ENCODE results near the gene HIPK4.

HIPK4 gene

DNA sequence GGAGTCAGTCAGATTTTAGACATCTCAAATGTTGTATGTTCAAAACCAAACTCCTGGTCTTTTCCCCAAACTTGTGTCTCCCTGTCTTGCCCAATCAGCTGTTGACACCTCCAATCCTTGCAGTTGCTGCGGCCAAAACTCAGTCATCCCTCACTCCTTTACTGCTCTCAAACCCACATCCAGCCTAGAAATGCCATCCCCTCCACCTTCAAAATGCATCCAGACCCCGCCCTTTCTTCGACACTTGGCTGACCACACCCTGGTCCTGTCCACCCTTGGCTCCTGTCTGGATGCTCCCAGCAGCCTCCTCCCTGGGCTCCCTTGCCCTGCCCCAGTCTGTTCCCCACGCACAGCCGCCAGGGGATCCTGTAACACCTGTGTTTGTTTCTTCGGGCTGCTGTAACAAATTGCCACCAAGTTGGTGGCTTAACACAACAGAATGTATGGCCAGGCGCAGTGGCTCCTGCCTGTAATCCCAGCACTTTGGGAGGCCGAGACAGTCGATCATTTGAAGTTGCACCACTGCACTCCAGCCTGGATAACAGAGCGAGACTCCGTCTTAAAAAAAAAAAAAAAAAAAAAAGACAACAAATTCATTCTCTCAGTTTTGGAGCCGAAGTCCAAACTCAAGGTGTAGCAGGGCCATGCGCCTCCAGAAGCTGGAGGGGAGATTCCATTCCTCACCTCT, 29.8 kb downstream of the HIPK4 start:
- DNase-seq, result no peak
- no CpG with 5 or more reads among the region's 13 CpGs for WGBS (ENCODE audit: extremely low coverage, insufficient coverage, low lambda C conversion rate)
- H2AK5ac ChIP-seq (ENCODE audit: low read length), result no peak overlapping the region
- H2BK5ac ChIP-seq (ENCODE audit: low read length), result no peak overlapping the region
- H3K4ac ChIP-seq (ENCODE audit: low read depth, low read length), result no peak overlapping the region
- no peak overlapping the region for H2BK120ac ChIP-seq (ENCODE audit: low read depth, low read length)
- H4K5ac ChIP-seq (ENCODE audit: low read length), result no peak overlapping the region
- no peaks in the 10 kb centered on the region for H3K36me3 ChIP-seq (ENCODE audit: control insufficient read depth, insufficient read depth, low read length)
- no peak overlapping the region for H2BK15ac ChIP-seq (replicated peaks; ENCODE audit: low read depth)
- H3K27ac ChIP-seq (ENCODE audit: low read depth, low read length), result no peak overlapping the region
- H3K27me3 ChIP-seq (ENCODE audit: insufficient read depth, low read length, poor library complexity), result no peaks in the 10 kb centered on the region
- H3K4me1 ChIP-seq (ENCODE audit: control insufficient read depth, low read depth, low read length), result no peaks in the 10 kb centered on the region
- no peak overlapping the region for H3K18ac ChIP-seq (ENCODE audit: low read length)
- no peak overlapping the region for H3K4me3 ChIP-seq (ENCODE audit: low read length)
- H3K56ac ChIP-seq (ENCODE audit: low read length), result no peak overlapping the region
- H4K8ac ChIP-seq (ENCODE audit: low read depth, low read length), result no peak overlapping the region
- H3K23ac ChIP-seq (ENCODE audit: low read length), result no peak overlapping the region
- no peak overlapping the region for H3K9ac ChIP-seq (ENCODE audit: low read length)
- no peak overlapping the region for H3K4me2 ChIP-seq (ENCODE audit: low read length)
- H3K79me2 ChIP-seq (ENCODE audit: control insufficient read depth, insufficient read depth, low read length), result no peaks in the 10 kb centered on the region
- no peaks in the 10 kb centered on the region for H3K79me1 ChIP-seq (ENCODE audit: low read length)

DNA sequence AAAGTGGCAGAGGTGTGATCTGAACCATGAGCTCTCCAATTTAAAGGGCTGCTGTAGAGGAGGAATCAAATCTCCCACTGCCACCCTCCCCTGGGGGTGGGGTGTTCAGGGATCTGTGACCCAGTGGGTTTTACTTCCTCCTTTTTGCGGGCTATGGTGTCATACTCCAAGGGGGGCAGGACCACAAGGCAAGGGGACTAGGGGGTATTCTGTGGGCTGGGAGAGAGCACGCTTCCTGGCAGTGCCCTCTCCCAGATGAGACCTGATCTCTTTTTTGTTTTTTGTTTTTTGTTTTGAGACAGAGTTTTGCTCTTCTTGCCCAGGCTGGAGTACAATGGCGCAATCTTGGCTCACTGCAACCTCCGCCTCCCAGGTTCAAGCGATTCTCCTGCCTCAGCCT, 31.2 kb downstream of the HIPK4 start:
- Histone ChIP-seq H3K79me2 (ENCODE audit: control insufficient read depth, insufficient read depth, low read length) (no peaks in the 10 kb centered on the region), H3K36me3 (ENCODE audit: control insufficient read depth, insufficient read depth, low read length) (no peaks in the 10 kb centered on the region), H3K79me1 (ENCODE audit: low read length) (no peaks in the 10 kb centered on the region), H3K27me3 (ENCODE audit: insufficient read depth, low read length, poor library complexity) (no peaks in the 10 kb centered on the region), H3K27ac (ENCODE audit: low read depth, low read length) (no peak overlapping the region), H3K56ac (ENCODE audit: low read length) (no peak overlapping the region), H3K18ac (ENCODE audit: low read length) (no peak overlapping the region), H3K4me2 (ENCODE audit: low read length) (no peak overlapping the region), H2AK5ac (ENCODE audit: low read length) (no peak overlapping the region), H4K5ac (ENCODE audit: low read length) (no peak overlapping the region), H3K4me1 (ENCODE audit: control insufficient read depth, low read depth, low read length) (no peaks in the 10 kb centered on the region), H3K9ac (ENCODE audit: low read length) (no peak overlapping the region), H2BK15ac (replicated peaks; ENCODE audit: low read depth) (no peak overlapping the region), H3K23ac (ENCODE audit: low read length) (no peak overlapping the region), H2BK120ac (ENCODE audit: low read depth, low read length) (no peak overlapping the region), H3K4me3 (ENCODE audit: low read length) (no peak overlapping the region), H4K8ac (ENCODE audit: low read depth, low read length) (no peak overlapping the region), H2BK5ac (ENCODE audit: low read length) (no peak overlapping the region), H3K4ac (ENCODE audit: low read depth, low read length) (no peak overlapping the region)
- no peak for DNase-seq
- no CpG with 5 or more reads among the region's 5 CpGs for WGBS (ENCODE audit: extremely low coverage, insufficient coverage, low lambda C conversion rate)

DNA sequence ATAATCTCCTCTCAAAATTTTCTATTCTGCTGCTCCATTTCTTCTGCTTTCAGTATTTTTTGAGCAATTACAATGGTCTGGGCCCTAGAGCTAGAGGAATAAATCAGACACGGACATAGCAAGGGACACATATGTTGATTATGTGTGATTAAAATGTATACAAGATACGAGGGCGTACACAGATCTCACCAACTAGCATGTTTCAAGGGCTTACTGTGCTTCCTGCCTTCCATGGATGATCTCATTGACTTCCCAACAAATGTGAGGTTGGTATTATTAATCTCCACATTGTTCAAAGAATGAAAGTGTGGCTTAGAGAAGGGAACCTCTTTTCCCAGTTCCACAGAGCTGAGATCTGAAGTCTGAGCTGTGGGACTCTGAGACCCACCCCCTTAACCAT, 32.3 kb downstream of the HIPK4 start:
- Histone ChIP-seq H3K4me1 (ENCODE audit: control insufficient read depth, low read depth, low read length) (no peaks in the 10 kb centered on the region), H4K5ac (ENCODE audit: low read length) (no peak overlapping the region)
- DNase-seq, result no peak

DNA sequence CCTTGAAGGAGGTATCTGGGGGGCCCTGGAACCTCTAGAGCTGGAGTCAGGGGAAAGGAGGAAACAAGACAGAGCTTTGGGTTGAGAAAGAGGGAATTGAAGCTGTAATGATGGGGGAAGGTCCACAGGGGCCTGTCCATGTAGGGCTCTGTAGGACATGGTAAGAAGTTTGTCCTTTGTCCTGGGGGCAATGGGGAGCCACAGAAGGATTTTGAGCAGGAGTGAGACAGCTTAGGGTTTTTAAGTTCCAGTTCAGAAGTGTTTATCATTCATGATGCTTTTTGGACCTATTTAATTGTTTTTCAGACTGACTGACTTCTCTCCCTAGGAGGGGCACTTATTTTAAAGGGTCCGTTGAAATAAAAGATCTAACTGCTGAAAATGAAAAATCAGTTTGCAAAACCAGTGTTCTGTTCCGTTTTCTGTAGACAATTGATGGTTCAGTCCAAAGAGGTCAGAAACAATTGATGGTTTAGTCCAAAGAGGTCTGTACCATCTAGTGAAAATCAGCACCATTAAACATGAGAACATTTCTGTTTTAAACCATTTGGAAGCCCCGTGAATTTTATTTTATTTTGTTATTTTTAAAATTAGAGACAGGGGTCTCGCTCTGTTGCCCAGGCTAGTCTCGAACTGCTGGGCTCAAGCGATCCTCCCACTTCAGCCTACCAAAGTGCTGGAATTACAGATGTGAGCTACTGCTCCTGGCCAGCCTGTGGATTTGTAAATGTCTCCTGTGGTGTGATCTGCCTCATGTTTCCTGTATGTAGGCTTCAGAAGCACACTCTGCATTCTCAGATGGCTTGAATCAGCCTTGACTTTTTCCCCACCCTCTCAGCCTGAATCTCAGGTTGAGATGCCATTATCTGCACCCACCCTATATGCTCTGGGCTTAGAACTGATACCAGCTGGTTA, 33.0 kb downstream of the HIPK4 start:
- no peak overlapping the region for H2BK120ac ChIP-seq (ENCODE audit: low read depth, low read length)
- no peak overlapping the region for H3K9ac ChIP-seq (ENCODE audit: low read length)
- H3K4ac ChIP-seq (ENCODE audit: low read depth, low read length), result no peak overlapping the region
- H3K36me3 ChIP-seq (ENCODE audit: control insufficient read depth, insufficient read depth, low read length), result no peaks in the 10 kb centered on the region
- H2BK15ac ChIP-seq (replicated peaks; ENCODE audit: low read depth), result no peak overlapping the region
- H3K4me3 ChIP-seq (ENCODE audit: low read length), result no peak overlapping the region
- H3K18ac ChIP-seq (ENCODE audit: low read length), result no peak overlapping the region
- no peak overlapping the region for H3K27ac ChIP-seq (ENCODE audit: low read depth, low read length)
- peak; percentile 36 for DNase-seq
- no peaks in the 10 kb centered on the region for H3K4me1 ChIP-seq (ENCODE audit: control insufficient read depth, low read depth, low read length)
- H3K4me2 ChIP-seq (ENCODE audit: low read length), result no peak overlapping the region
- WGBS (ENCODE audit: extremely low coverage, insufficient coverage, low lambda C conversion rate), result no CpG with 5 or more reads among the region's 6 CpGs
- no peak overlapping the region for H3K23ac ChIP-seq (ENCODE audit: low read length)
- H3K79me2 ChIP-seq (ENCODE audit: control insufficient read depth, insufficient read depth, low read length), result no peaks in the 10 kb centered on the region
- no peak overlapping the region for H3K56ac ChIP-seq (ENCODE audit: low read length)
- no peak overlapping the region for H2BK5ac ChIP-seq (ENCODE audit: low read length)
- H4K5ac ChIP-seq (ENCODE audit: low read length), result no peak overlapping the region
- no peaks in the 10 kb centered on the region for H3K79me1 ChIP-seq (ENCODE audit: low read length)
- no peaks in the 10 kb centered on the region for H3K27me3 ChIP-seq (ENCODE audit: insufficient read depth, low read length, poor library complexity)
- H4K8ac ChIP-seq (ENCODE audit: low read depth, low read length), result no peak overlapping the region
- no peak overlapping the region for H2AK5ac ChIP-seq (ENCODE audit: low read length)

More for the DNA sequence above, 32.3 kb downstream of the HIPK4 start:
- Histone ChIP-seq H2BK5ac (ENCODE audit: low read length) (no peak overlapping the region), H4K8ac (ENCODE audit: low read depth, low read length) (no peak overlapping the region), H3K36me3 (ENCODE audit: control insufficient read depth, insufficient read depth, low read length) (no peaks in the 10 kb centered on the region), H3K56ac (ENCODE audit: low read length) (no peak overlapping the region), H3K23ac (ENCODE audit: low read length) (no peak overlapping the region), H3K27me3 (ENCODE audit: insufficient read depth, low read length, poor library complexity) (no peaks in the 10 kb centered on the region), H3K79me2 (ENCODE audit: control insufficient read depth, insufficient read depth, low read length) (no peaks in the 10 kb centered on the region), H2BK15ac (replicated peaks; ENCODE audit: low read depth) (no peak overlapping the region), H2AK5ac (ENCODE audit: low read length) (no peak overlapping the region), H3K18ac (ENCODE audit: low read length) (no peak overlapping the region), H3K4ac (ENCODE audit: low read depth, low read length) (no peak overlapping the region), H3K4me3 (ENCODE audit: low read length) (no peak overlapping the region), H3K79me1 (ENCODE audit: low read length) (no peaks in the 10 kb centered on the region), H3K4me2 (ENCODE audit: low read length) (no peak overlapping the region), H2BK120ac (ENCODE audit: low read depth, low read length) (no peak overlapping the region), H3K9ac (ENCODE audit: low read length) (no peak overlapping the region), H3K27ac (ENCODE audit: low read depth, low read length) (no peak overlapping the region)
- WGBS (ENCODE audit: extremely low coverage, insufficient coverage, low lambda C conversion rate), result no CpG with 5 or more reads among the region's 3 CpGs

DNA sequence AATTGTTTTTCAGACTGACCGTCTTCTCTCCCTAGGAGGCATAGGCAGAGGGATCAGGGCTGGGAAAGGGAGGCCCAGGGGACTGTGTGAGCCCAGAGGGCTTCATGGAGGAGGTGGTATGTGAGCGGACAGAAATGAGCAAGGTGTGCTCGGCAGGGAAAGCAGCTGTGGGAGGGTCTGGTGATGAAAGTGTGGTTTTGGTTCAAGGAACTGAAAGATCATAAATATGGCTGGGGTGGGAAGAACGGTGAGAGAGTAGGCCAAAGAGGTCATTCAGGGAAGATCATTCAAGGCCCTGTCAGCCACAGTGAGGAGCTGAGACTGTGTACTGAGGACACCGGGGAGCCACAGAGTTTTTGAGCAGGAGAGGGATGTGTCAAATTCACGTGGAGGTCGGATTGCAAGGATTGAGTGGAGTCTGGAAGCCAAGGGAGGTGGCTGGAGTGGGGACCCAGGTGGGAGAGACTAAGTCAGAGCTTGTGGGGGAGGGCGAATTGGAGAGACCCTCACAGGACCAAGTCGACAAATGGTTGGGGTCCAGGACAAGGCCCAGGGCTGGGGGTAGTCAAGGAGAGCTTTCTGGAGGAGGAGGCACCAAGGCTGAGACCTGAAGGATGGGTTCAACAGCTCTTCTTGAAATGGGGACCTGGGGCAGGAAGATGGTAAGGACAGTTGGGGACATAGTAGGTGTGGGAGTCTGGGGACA, 33.9 kb downstream of the HIPK4 start:
- Histone ChIP-seq H3K36me3 (ENCODE audit: control insufficient read depth, insufficient read depth, low read length) (no peaks in the 10 kb centered on the region), H4K5ac (ENCODE audit: low read length) (no peak overlapping the region), H2BK120ac (ENCODE audit: low read depth, low read length) (no peak overlapping the region), H3K79me1 (ENCODE audit: low read length) (no peaks in the 10 kb centered on the region), H2BK15ac (replicated peaks; ENCODE audit: low read depth) (no peak overlapping the region), H2BK5ac (ENCODE audit: low read length) (no peak overlapping the region), H3K4ac (ENCODE audit: low read depth, low read length) (no peak overlapping the region), H3K9ac (ENCODE audit: low read length) (no peak overlapping the region), H3K79me2 (ENCODE audit: control insufficient read depth, insufficient read depth, low read length) (no peaks in the 10 kb centered on the region), H3K18ac (ENCODE audit: low read length) (no peak overlapping the region), H3K23ac (ENCODE audit: low read length) (no peak overlapping the region), H3K27ac (ENCODE audit: low read depth, low read length) (no peak overlapping the region), H3K4me2 (ENCODE audit: low read length) (no peak overlapping the region), H3K56ac (ENCODE audit: low read length) (no peak overlapping the region), H4K8ac (ENCODE audit: low read depth, low read length) (no peak overlapping the region), H3K4me3 (ENCODE audit: low read length) (no peak overlapping the region), H2AK5ac (ENCODE audit: low read length) (no peak overlapping the region), H3K4me1 (ENCODE audit: control insufficient read depth, low read depth, low read length) (no peaks in the 10 kb centered on the region), H3K27me3 (ENCODE audit: insufficient read depth, low read length, poor library complexity) (no peaks in the 10 kb centered on the region)
- DNase-seq, result no peak
- WGBS (ENCODE audit: extremely low coverage, insufficient coverage, low lambda C conversion rate), result no CpG with 5 or more reads among the region's 9 CpGs
